Omental fat pad (tissue), 4 donors: ENCODE data around the gene HSD17B8. TPM values are rescaled to one million over a fixed set of nuclear protein-coding genes. Genes with fewer than 3 reads are reported as not detected.
A peak's percentile ranks its signal among the peaks of the same experiment; 100 is the strongest.

Experiments used
- ATAC-seq: fragments of 150-250 bp; one replicate; pipeline ENCODE4 v1.9.1; 2016; ENCODE audit warnings: mild to moderate bottlenecking, moderate library complexity; ENCODE audit not compliant: low FRiP score
- DNase-seq: peaks from one replicate; pipeline ENCODE4 v3.0.0-alpha.2; 2019; ENCODE audit warnings: low spot score
- total RNA-seq, 4 donors: library from RNA; depleted of rRNA; stranded (reverse); fragments of >200 nt; gene quantifications; one replicate each; pipeline ENCODE4 v1.1.0, GENCODE V29; 2016
- TF ChIP-seq, protein P1 (sequence below), 3 donors: fragments of 450-650 bp; IDR thresholded peaks; one replicate each; pipeline ENCODE4 v1.5.1; 2016 to 2017; ENCODE audit warnings: antibody characterized with exemption in 3 of 3, mild to moderate bottlenecking in 3 of 3, moderate library complexity in 2 of 3

HSD17B8 gene
- total RNA-seq, 4 donors from 2014 or later: 6.9 to 13.6 (median 11.0) TPM

DNA sequence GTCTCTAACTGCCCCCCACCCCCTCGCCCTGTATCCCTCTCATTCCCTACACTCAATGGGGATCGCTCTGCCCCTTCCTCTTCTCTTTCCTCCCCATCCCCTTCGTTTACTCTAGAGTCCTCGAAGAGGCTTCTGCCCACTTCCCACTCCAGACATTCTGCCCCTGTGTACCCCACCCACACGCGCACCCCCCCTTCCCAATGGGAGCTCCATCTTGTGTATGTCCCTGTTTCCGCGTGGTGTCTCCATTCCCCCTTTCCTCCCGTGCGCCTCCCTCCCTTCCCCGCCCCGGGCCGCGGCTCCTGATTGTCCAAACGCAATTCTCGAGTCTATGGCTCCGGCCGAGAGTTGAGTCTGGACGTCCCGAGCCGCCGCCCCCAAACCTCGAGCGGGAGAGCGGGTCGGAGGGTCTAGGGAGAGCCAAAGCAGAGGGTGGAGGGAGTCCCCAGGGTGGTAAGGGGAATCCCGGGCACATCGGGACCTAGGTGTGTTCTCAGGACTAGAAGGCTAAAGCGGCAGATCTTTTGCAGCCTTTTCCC lies 3.2 kb downstream of the HSD17B8 start:
- TF ChIP-seq, protein P1, sequence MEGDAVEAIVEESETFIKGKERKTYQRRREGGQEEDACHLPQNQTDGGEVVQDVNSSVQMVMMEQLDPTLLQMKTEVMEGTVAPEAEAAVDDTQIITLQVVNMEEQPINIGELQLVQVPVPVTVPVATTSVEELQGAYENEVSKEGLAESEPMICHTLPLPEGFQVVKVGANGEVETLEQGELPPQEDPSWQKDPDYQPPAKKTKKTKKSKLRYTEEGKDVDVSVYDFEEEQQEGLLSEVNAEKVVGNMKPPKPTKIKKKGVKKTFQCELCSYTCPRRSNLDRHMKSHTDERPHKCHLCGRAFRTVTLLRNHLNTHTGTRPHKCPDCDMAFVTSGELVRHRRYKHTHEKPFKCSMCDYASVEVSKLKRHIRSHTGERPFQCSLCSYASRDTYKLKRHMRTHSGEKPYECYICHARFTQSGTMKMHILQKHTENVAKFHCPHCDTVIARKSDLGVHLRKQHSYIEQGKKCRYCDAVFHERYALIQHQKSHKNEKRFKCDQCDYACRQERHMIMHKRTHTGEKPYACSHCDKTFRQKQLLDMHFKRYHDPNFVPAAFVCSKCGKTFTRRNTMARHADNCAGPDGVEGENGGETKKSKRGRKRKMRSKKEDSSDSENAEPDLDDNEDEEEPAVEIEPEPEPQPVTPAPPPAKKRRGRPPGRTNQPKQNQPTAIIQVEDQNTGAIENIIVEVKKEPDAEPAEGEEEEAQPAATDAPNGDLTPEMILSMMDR (IDR thresholded peaks at IDR 0.05): no peak
- ATAC-seq: peak; percentile 20
- DNase-seq: no peak

DNA sequence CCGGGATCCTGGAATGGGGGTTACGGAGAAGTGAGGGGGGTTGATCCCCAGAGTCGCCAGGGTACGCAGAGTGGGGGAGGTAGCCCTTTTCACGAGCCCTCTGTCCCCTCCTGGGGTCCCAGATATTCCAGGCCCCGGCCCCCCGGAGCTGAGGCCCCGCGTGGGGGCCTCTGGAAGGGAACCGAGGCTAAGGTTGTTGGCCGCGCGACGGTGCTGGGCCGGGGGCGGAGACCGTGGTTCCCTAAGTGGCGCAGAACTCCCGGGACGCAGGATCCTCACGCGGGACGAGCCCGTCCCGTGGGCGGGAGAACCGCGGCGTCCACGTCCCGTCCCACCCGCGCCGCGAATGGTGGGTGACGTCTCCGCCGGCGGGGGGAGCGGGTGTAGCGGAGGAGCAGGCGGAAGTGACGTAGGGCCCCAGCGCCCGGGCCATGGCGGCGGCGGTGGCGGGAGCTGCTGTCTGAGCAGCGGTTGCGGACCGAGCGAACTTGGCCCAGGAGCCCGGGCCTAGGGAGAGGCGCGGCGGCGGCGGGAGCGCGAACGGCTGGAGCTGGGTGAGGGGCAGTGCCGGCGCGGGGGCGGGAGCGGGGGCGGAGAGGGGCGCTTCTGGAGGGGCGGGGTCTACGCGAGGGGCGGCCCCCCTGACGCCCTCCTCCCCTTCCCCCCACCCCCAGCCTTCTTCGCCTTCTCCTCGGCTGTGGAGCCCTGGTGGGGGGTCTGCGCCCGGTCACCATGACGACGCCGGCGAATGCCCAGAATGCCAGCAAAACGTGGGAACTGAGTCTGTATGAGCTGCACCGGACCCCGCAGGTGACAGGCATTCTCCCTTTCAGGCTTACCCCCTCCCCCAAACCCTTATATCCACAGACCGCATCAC lies 3.9 kb downstream of the HSD17B8 start, which contains the start of gene RING1:
Gene RING1 (plus strand): TSS at position 410 of the 877 bp plus-strand sequence. CDS start 323 bp downstream, at position 733.
- peak; percentile 77 for DNase-seq

DNA sequence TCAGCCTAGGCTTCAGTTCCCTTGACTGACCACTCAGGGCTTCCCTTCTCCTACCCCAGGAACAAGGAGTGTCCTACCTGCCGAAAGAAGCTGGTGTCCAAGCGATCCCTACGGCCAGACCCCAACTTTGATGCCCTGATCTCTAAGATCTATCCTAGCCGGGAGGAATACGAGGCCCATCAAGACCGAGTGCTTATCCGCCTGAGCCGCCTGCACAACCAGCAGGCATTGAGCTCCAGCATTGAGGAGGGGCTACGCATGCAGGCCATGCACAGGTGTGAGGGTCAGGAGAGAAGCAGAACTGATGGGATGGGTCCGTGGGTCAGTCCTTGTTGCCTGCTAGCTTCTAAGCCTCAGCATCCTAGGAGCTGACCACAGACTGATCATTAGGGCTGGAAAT lies 5.4 kb downstream of the HSD17B8 start:
- TF ChIP-seq, protein P1 (IDR thresholded peaks at IDR 0.05): no peak
- DNase-seq: no peak
- ATAC-seq: no peak

More for the DNA sequence above, 3.9 kb downstream of the HSD17B8 start, which contains the start of gene RING1:
- peak; percentile 73 for ATAC-seq
- TF ChIP-seq, protein P1 (IDR thresholded peaks at IDR 0.05): no peak

DNA sequence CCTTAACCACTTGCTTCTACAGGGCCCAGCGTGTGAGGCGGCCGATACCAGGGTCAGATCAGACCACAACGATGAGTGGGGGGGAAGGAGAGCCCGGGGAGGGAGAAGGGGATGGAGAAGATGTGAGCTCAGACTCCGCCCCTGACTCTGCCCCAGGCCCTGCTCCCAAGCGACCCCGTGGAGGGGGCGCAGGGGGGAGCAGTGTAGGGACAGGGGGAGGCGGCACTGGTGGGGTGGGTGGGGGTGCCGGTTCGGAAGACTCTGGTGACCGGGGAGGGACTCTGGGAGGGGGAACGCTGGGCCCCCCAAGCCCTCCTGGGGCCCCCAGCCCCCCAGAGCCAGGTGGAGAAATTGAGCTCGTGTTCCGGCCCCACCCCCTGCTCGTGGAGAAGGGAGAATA lies 6.7 kb downstream of the HSD17B8 start:
- TF ChIP-seq, protein P1 (IDR thresholded peaks at IDR 0.05): no peak
- DNase-seq (no peak), ATAC-seq (no peak)

DNA sequence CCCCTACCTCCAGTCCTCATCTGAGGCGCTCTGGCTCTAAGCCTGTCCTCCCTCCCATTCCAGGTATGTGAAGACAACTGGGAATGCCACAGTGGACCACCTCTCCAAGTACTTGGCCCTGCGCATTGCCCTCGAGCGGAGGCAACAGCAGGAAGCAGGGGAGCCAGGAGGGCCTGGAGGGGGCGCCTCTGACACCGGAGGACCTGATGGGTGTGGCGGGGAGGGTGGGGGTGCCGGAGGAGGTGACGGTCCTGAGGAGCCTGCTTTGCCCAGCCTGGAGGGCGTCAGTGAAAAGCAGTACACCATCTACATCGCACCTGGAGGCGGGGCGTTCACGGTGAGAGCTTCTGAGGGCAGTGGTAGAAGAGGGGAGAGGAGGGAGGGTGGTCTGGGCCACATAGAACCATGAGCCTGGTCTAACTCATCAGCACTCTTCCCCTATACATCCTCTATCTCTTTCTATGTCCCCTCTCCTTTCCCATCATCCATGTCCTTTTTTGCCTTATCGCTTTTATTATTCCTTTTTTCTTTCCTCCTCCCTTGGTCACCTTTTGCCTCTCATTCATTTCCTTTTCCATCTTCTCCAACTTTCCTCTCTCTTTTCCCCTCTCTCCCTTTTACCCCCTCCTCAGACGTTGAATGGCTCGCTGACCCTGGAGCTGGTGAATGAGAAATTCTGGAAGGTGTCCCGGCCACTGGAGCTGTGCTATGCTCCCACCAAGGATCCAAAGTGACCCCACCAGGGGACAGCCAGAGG lies 7.4 kb downstream of the HSD17B8 start:
- DNase-seq (no peak), ATAC-seq (no peak)
- TF ChIP-seq, protein P1 (IDR thresholded peaks at IDR 0.05): no peak

DNA sequence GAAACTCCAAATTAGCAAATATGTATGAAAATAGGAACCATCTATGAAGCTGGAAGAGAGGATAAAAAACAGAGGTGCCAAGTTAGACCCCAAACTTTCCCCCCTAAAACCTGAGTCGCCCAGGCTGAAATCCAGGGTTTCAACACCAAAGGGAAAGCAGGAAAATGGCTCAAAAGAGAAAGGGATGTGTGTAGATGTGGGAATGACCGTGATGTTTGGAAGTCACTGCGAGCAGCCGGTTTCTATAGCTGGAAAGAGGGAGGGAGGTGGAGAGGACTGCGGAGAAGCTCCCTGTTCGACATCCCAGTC lies 8.4 kb downstream of the HSD17B8 start:
- DNase-seq: no peak
- no peak for ATAC-seq
- TF ChIP-seq, protein P1 (IDR thresholded peaks at IDR 0.05): no peak
